B cell (primary cell): Measurements from ENCODE around the gene SKP2. TPM values are rescaled to one million over a fixed set of nuclear protein-coding genes. Genes with fewer than 3 reads are reported as not detected.

ENCODE experiments used
- ATAC-seq: fragments of 200-7000 bp; cut with Tn5 transposase; one replicate; pipeline ENCODE4 v1.10.0; 2021; ENCODE audit warnings: low read depth, mild to moderate bottlenecking, moderate number of reproducible peaks, moderate library complexity
- CTCF ChIA-PET: fragments of 350-600 bp; sonication (Branson Sonifier 250); formaldehyde crosslinking; loops from one replicate; lab custom pipeline; 2021; ENCODE audit warnings: antibody characterized with exemption, inconsistent platforms; lab: Charles Lee
- POLR2A ChIA-PET: fragments of 350-600 bp; sonication (Branson Sonifier 250); formaldehyde crosslinking; loops from one replicate; lab custom pipeline; 2021; ENCODE audit warnings: antibody characterized with exemption; lab: Charles Lee
- DNase-seq: peaks from one replicate; pipeline ENCODE4 v3.0.0; 2013
- H2AFZ ChIP-seq: 2 replicates; pipeline ENCODE4 v1.6.1; 2012; ENCODE audit warnings: mild to moderate bottlenecking, low read depth, low read length; ENCODE audit not compliant: insufficient read depth, poor library complexity, severe bottlenecking
- H3K27ac ChIP-seq, 2 donors: 1 replicate in 1 of 2; 2 replicates in 1 of 2; pipeline ENCODE4 v1.5.1; 2012 to 2013; ENCODE audit warnings: low read length in 2 of 2, mild to moderate bottlenecking in 2 of 2, moderate library complexity in 1 of 2
- H3K27me3 ChIP-seq, 4 experiments: fragments of 200-600 bp in 1 of 4; sonication (generic) in 1 of 4; replicated peaks in 1 of 4; 1 replicate in 2 of 4; 2 replicates in 2 of 4; pipeline versions ENCODE4 v1.6.1 to v1.7.0; 2013 to 2016; ENCODE audit warnings: low read length in 3 of 4, mild to moderate bottlenecking in 2 of 4, mixed read lengths in 1 of 4, moderate library complexity in 1 of 4; ENCODE audit not compliant: insufficient read depth in 4 of 4, control insufficient read depth in 3 of 4; ENCODE audit errors: control extremely low read depth in 1 of 4
- H3K36me3 ChIP-seq, 2 experiments: replicated peaks in 1 of 2; 1 replicate in 1 of 2; 2 replicates in 1 of 2; pipeline versions ENCODE4 v1.6.1 to v1.7.1; 2013; ENCODE audit warnings: low read length in 1 of 2; ENCODE audit not compliant: insufficient read depth in 2 of 2, control insufficient read depth in 1 of 2; ENCODE audit errors: control extremely low read depth in 1 of 2, extremely low read depth in 1 of 2
- H3K4me1 ChIP-seq, 2 donors: fragments of 200-600 bp in 1 of 2; sonication (generic) in 1 of 2; 1 replicate in 1 of 2; 2 replicates in 1 of 2; pipeline versions ENCODE4 v1.5.1 to v1.6.1; 2013 to 2017; ENCODE audit warnings: low read length in 2 of 2; ENCODE audit not compliant: control insufficient read depth in 2 of 2, insufficient read depth in 2 of 2
- H3K4me2 ChIP-seq: replicated peaks from 2 replicates; pipeline ENCODE3; 2012; ENCODE audit warnings: mild to moderate bottlenecking, low read depth, low read length; ENCODE audit not compliant: poor library complexity, severe bottlenecking
- H3K4me3 ChIP-seq, 5 experiments: fragments of 200-600 bp in 1 of 5; sonication (generic) in 1 of 5; 1 replicate in 3 of 5; 2 replicates in 2 of 5; pipeline versions ENCODE4 v1.5.1 to v1.7.0; 2011 to 2016; ENCODE audit warnings: low read length in 4 of 5, mild to moderate bottlenecking in 4 of 5, low read depth in 2 of 5, control low read depth in 1 of 5, moderate library complexity in 1 of 5; ENCODE audit not compliant: insufficient read depth in 1 of 5; ENCODE audit errors: control extremely low read depth in 1 of 5, extremely low read depth in 1 of 5
- H3K79me2 ChIP-seq: fragments of 200-600 bp; sonication (generic); one replicate; pipeline ENCODE4 v1.6.0; 2016; ENCODE audit warnings: low read length; ENCODE audit not compliant: control insufficient read depth, insufficient read depth
- H3K9ac ChIP-seq: fragments of 200-600 bp; sonication (generic); 2 replicates; pipeline ENCODE4 v1.6.1; 2017; ENCODE audit warnings: mild to moderate bottlenecking, low read length, moderate library complexity
- H3K9me3 ChIP-seq, 3 donors: one replicate each; pipeline versions ENCODE4 v1.6.1 to v1.7.1; 2013; ENCODE audit warnings: low read length in 2 of 3; ENCODE audit not compliant: control insufficient read depth in 2 of 3, insufficient read depth in 1 of 3; ENCODE audit errors: control extremely low read depth in 1 of 3
- H4K20me1 ChIP-seq: 2 replicates; pipeline ENCODE4 v1.6.0; 2012; ENCODE audit warnings: mild to moderate bottlenecking, low read length; ENCODE audit not compliant: insufficient read depth, control insufficient read depth, poor library complexity, severe bottlenecking
- H3K27ac Mint-ChIP-seq: one replicate; pipeline ENCODE4 v1.8.0; 2021; ENCODE audit warnings: mixed read lengths
- H3K27me3 Mint-ChIP-seq: one replicate; pipeline ENCODE4 v1.8.0; 2021; ENCODE audit warnings: mixed read lengths
- H3K4me1 Mint-ChIP-seq: one replicate; pipeline ENCODE4 v1.8.0; 2021; ENCODE audit warnings: mixed read lengths
- H3K4me3 Mint-ChIP-seq: one replicate; pipeline ENCODE4 v1.8.0; 2021; ENCODE audit warnings: mixed read lengths
- H3K9me3 Mint-ChIP-seq: one replicate; pipeline ENCODE4 v1.8.0; 2022; ENCODE audit warnings: mixed read lengths; ENCODE audit not compliant: insufficient read depth
- CTCF ChIP-seq: fragments of 200-600 bp; IDR thresholded peaks from one replicate; pipeline ENCODE4 v1.8.0; 2022; ENCODE audit warnings: antibody characterized with exemption, mild to moderate bottlenecking
- EZH2 ChIP-seq: IDR thresholded peaks from 2 replicates; pipeline ENCODE4 v1.6.1; 2012; ENCODE audit warnings: borderline replicate concordance, low read depth, mild to moderate bottlenecking, moderate library complexity, low read length; ENCODE audit not compliant: insufficient read depth, poor library complexity, severe bottlenecking
- WGBS: methylation state at CpG from one replicate; pipeline ENCODE4 v1.1.5; 2013; ENCODE audit warnings: missing lambda C conversion rate; ENCODE audit not compliant: insufficient coverage; 5-methylcytosine and 5-hydroxymethylcytosine counted together
- intact Hi-C: fragments of 100-400 bp; cut with micrococcal nuclease; formaldehyde crosslinking; loops from one replicate; pipeline ENCODE4 v1.10.0; 2022
- polyA plus RNA-seq: library from polyadenylated mRNA; depleted of rRNA; stranded (reverse); fragments of >200 nt; gene quantifications from 2 replicates; pipeline ENCODE4 v1.2.3, GENCODE V29; 2012
- total RNA-seq, 2 donors: library from RNA; stranded (reverse); fragments of 120-200 nt in 1 of 2; gene quantifications; 1 replicate in 1 of 2; 2 replicates in 1 of 2; pipeline versions ENCODE4 v1.2.3 to v1.2.4, GENCODE V29; 2013 to 2022

Gene SKP2
- total and polyA plus RNA-seq, 2 donors (not counting 1 experiment from before 2014, with no cell fraction given) = 26.7 to 27.1 TPM

- H3K9ac ChIP-seq = no peak overlapping the region
- H3K36me3 ChIP-seq = no peaks in the 10 kb centered on the region
- H2AFZ ChIP-seq = no peak overlapping the region
- H3K27ac ChIP-seq = no peak overlapping the region
- no peaks in the 10 kb centered on the region for H3K9me3 ChIP-seq
- H3K27me3 Mint-ChIP-seq = no peaks in the 10 kb centered on the region
- H3K9me3 Mint-ChIP-seq = peaks cover 3% of the 10 kb centered on the region
- intact Hi-C loops = no loop called here
- ChIA-PET POLR2A (no interaction called here), CTCF (no interaction called here)
- DNase-seq (no peak), ATAC-seq (no peak)
- WGBS = no CpG with 5 or more reads among the region's 3 CpGs
- no peaks in the 10 kb centered on the region for H3K4me1 ChIP-seq
- no peaks in the 10 kb centered on the region for H4K20me1 ChIP-seq
- H3K79me2 ChIP-seq = no peaks in the 10 kb centered on the region
- H3K27ac Mint-ChIP-seq = no peak overlapping the region
- H3K4me3 Mint-ChIP-seq = no peak overlapping the region
- H3K27me3 ChIP-seq = no peaks in the 10 kb centered on the region
- no peaks in the 10 kb centered on the region for H3K4me1 Mint-ChIP-seq
- H3K4me3 ChIP-seq = no peak overlapping the region
- no peak for TF ChIP-seq CTCF
- no peak for TF ChIP-seq EZH2
- H3K4me2 ChIP-seq = no peak overlapping the region
Observed at GRCh38 chr5:36209664-36210063, 57.8 kb downstream of the SKP2 start.

- Histone ChIP-seq H3K27ac (no peak overlapping the region), H3K4me2 (no peak overlapping the region), H4K20me1 (no peaks in the 10 kb centered on the region), H3K9ac (no peak overlapping the region), H3K4me3 (no peak overlapping the region), H3K36me3 (no peaks in the 10 kb centered on the region), H2AFZ (no peak overlapping the region), H3K79me2 (no peaks in the 10 kb centered on the region), H3K9me3 (no peaks in the 10 kb centered on the region), H3K27me3 (no peaks in the 10 kb centered on the region), H3K4me1 (no peaks in the 10 kb centered on the region)
- no CpG with 5 or more reads among the region's 3 CpGs for WGBS
- Mint-ChIP-seq H3K4me1 (peaks cover 5% of the 10 kb centered on the region), H3K9me3 (no peaks in the 10 kb centered on the region), H3K27ac (no peak overlapping the region), H3K4me3 (no peak overlapping the region), H3K27me3 (no peaks in the 10 kb centered on the region)
- ChIA-PET POLR2A (no interaction called here), CTCF (interaction anchor here (0.9 to 1.2 kb wide), 3 partner anchors 291 to 478 kb away, joined by 3 to 4 read pairs (median 3); no protein-coding TSS in a partner anchor)
- DNase-seq (peak; percentile 12), ATAC-seq (no peak)
- intact Hi-C loops = no loop called here
- TF ChIP-seq CTCF (no peak), EZH2 (no peak)
Observed at GRCh38 chr5:36214436-36214835, 62.5 kb downstream of the SKP2 start.
